ENCODE measurements around the gene PGD. TPM values are rescaled to one million over a fixed set of nuclear protein-coding genes. Genes with fewer than 3 reads are reported as not detected.
A peak's percentile ranks its signal among the peaks of the same experiment; 100 is the strongest.

Gene PGD
- total and polyA plus RNA-seq, 2 of the 13 experiments (the other 11 are each of a cell fraction or from before 2014, with no cell fraction given), result 64.8 to 210 TPM

- Histone ChIP-seq H3K4me2 (ENCODE audit: low read depth, low read length) (no peak overlapping the region), H3K79me2 (ENCODE audit: insufficient read depth, low read length) (no peaks in the 10 kb centered on the region), H3K36me3 (replicated peaks in 1 of 2; ENCODE audit: control insufficient read depth in 1 of 2, insufficient read depth in 2 of 2, low read length in 2 of 2) (peaks cover 0 to 11% of the 10 kb centered on the region in 2 experiments; a peak in 3 of 5 replicates), H4K20me1 (ENCODE audit: insufficient read depth, low read length) (no peaks in the 10 kb centered on the region), H3K9ac (ENCODE audit: insufficient read depth, low read depth, low read length) (no peak overlapping the region), H3K27ac (ENCODE audit: extremely low read length, insufficient read depth, low read length) (no peak overlapping the region), H3K27me3 (ENCODE audit: control insufficient read depth in 1 of 2, insufficient read depth in 2 of 2, low read length in 2 of 2) (no peaks in the 10 kb centered on the region), H3K4me1 (ENCODE audit: insufficient read depth, low read length) (peaks cover 49% of the 10 kb centered on the region), H3K9me3 (ENCODE audit: low read length) (no peaks in the 10 kb centered on the region), H3K4me3 (replicated peaks in 1 of 3; ENCODE audit: insufficient read depth in 1 of 3, low read depth in 2 of 3, low read length in 3 of 3) (no peak overlapping the region), H2AFZ (ENCODE audit: low read length) (no peak overlapping the region)
- 82% methylated on average over 4 of the region's 4 CpGs for WGBS (ENCODE audit: low lambda C conversion rate)
- CTCF ChIA-PET (ENCODE audit: low intra/inter-chr PET ratio, low total read pairs), result no interaction called here
- DNase-seq (ENCODE audit: low spot score) (no peak), FAIRE-seq (no peak), ATAC-seq (no peak)
- BruUV-seq (replicated peaks), result no TSS peak
- no peak for TF ChIP-seq KAT7 (CRISPR knock-in tag; IDR thresholded peaks at IDR 0.05; ENCODE audit: borderline replicate concordance)
- peak; percentile 51; the same call in 1 of the 2 replicates for TF ChIP-seq ZNF121 (CRISPR knock-in tag; IDR thresholded peaks at IDR 0.05)
- POLR2A ChIA-PET, result no interaction called here
- in situ Hi-C loops (cut with HindIII; ENCODE audit: extremely low pct_ligation_motif_present, low pct_unique_long_range_greater_than_20kb), result loop anchor here (10.0 kb wide), 1 partner anchor 91 kb away; the partner anchor contains the start of genes DFFA and PEX14
- intact Hi-C loops (cut with micrococcal nuclease; ENCODE audit: unreplicated experiment), result no loop called here
These were observed 15.2 kb upstream of the PGD start for GRCh38 chr1:10383630-10384029.

DNA sequence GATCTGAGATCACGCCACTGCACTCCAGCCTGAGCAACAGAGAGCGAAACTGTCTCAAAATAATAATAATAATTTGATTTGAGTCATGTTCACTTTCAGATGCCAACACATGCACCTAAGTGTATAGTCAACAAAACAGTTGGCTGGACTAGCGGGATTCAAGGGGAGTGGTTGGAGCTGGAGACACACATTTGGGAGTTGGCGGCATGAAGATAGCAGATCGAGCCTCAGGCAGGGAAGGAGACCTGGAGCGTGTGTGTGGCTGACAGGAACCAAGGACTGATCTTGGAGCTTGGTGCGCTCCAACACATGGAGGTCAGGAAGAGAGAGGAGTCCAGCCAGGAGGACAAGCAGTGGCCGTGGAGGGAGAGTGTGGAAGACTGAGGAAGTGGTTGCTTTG lies 14.6 kb upstream of the PGD start:
- TF ChIP-seq ZNF766 (CRISPR knock-in tag; IDR thresholded peaks at IDR 0.05; ENCODE audit: borderline replicate concordance), result no peak
- TF ChIP-seq KDM3A (CRISPR knock-in tag; IDR thresholded peaks at IDR 0.05; ENCODE audit: low read depth), result no peak
- no peak for TF ChIP-seq TOE1 (CRISPR knock-in tag; IDR thresholded peaks at IDR 0.05)
- BruUV-seq (replicated peaks), result no TSS peak
- peaks cover 0 to 5% of the 10 kb centered on the region in 2 experiments; a peak in 2 of 5 replicates for H3K36me3 ChIP-seq (replicated peaks in 1 of 2; ENCODE audit: control insufficient read depth in 1 of 2, insufficient read depth in 2 of 2, low read length in 2 of 2)
- ChIA-PET CTCF (ENCODE audit: low intra/inter-chr PET ratio, low total read pairs) (no interaction called here), POLR2A (no interaction called here)
- H2AFZ ChIP-seq (ENCODE audit: low read length), result no peak overlapping the region
- H3K9me3 ChIP-seq (ENCODE audit: low read length), result no peaks in the 10 kb centered on the region
- no peaks in the 10 kb centered on the region for H4K20me1 ChIP-seq (ENCODE audit: insufficient read depth, low read length)
- no peak overlapping the region for H3K9ac ChIP-seq (ENCODE audit: insufficient read depth, low read depth, low read length)
- no peak for DNase-seq (ENCODE audit: low spot score)
- FAIRE-seq, result no peak
- H3K4me1 ChIP-seq (ENCODE audit: insufficient read depth, low read length), result peaks cover 55% of the 10 kb centered on the region
- intact Hi-C loops (cut with micrococcal nuclease; ENCODE audit: unreplicated experiment) (no loop called here), in situ Hi-C loops (cut with HindIII; ENCODE audit: extremely low pct_ligation_motif_present, low pct_unique_long_range_greater_than_20kb) (loop anchor here (10.0 kb wide), 1 partner anchor 91 kb away; the partner anchor contains the start of genes DFFA and PEX14)
- no peak overlapping the region for H3K4me2 ChIP-seq (ENCODE audit: low read depth, low read length)
- no peak overlapping the region for H3K4me3 ChIP-seq (replicated peaks in 1 of 3; ENCODE audit: insufficient read depth in 1 of 3, low read depth in 2 of 3, low read length in 3 of 3)
- WGBS (ENCODE audit: low lambda C conversion rate), result 95% methylated on average over 8 of the region's 8 CpGs
- no peak for ATAC-seq
- no peaks in the 10 kb centered on the region for H3K27me3 ChIP-seq (ENCODE audit: control insufficient read depth in 1 of 2, insufficient read depth in 2 of 2, low read length in 2 of 2)
- no peak overlapping the region for H3K27ac ChIP-seq (ENCODE audit: extremely low read length, insufficient read depth, low read length)
- H3K79me2 ChIP-seq (ENCODE audit: insufficient read depth, low read length), result no peaks in the 10 kb centered on the region
